ENCODE results near the gene COL13A1.
A peak's percentile ranks its signal among the peaks of the same experiment; 100 is the strongest.

The COL13A1 gene

GRCh38 chr10:69953851-69954250, 152.1 kb downstream of the COL13A1 start:
- DNase-seq = peak; percentile 77 to 84

GRCh38 chr10:69955211-69955805, 153.6 kb downstream of the COL13A1 start:
- no peak for DNase-seq

GRCh38 chr10:69955897-69956740, 154.4 kb downstream of the COL13A1 start:
- DNase-seq = no peak

- DNase-seq = peak; percentile 60 to 74
Observed at GRCh38 chr10:69956741-69957230, 155.1 kb downstream of the COL13A1 start.

GRCh38 chr10:69957241-69957885, 155.7 kb downstream of the COL13A1 start:
- DNase-seq = peak; percentile 63 to 70

- peak; percentile 66 to 76 for DNase-seq
Observed at GRCh38 chr10:69957886-69958555, 156.3 kb downstream of the COL13A1 start.

- DNase-seq = no peak
Observed at GRCh38 chr10:69958556-69958902, 156.8 kb downstream of the COL13A1 start.

GRCh38 chr10:69959911-69960310, 158.2 kb downstream of the COL13A1 start:
- DNase-seq = peak; percentile 92 to 94

GRCh38 chr10:69960606-69960987, 158.9 kb downstream of the COL13A1 start:
- DNase-seq = no peak

- peak; percentile 29 to 31 for DNase-seq
Observed at GRCh38 chr10:69960988-69961880, 159.5 kb downstream of the COL13A1 start.

GRCh38 chr10:69961881-69962745, 160.4 kb downstream of the COL13A1 start:
- DNase-seq = peak; percentile 46 to 60

GRCh38 chr10:69962746-69963135, 161.0 kb downstream of the COL13A1 start:
- no peak for DNase-seq

- no peak for DNase-seq
Observed at GRCh38 chr10:69963178-69963834, 161.6 kb downstream of the COL13A1 start.

- no peak for DNase-seq
Observed at GRCh38 chr10:69963835-69964710, 162.4 kb downstream of the COL13A1 start.

GRCh38 chr10:69965086-69965485, 163.4 kb downstream of the COL13A1 start:
- no peak for DNase-seq

GRCh38 chr10:69965919-69966662, 164.4 kb downstream of the COL13A1 start:
- no peak for DNase-seq

GRCh38 chr10:69968830-69969229, 167.1 kb downstream of the COL13A1 start:
- no peak for DNase-seq

GRCh38 chr10:69969977-69970376, 168.3 kb downstream of the COL13A1 start:
- no peak for DNase-seq

All from inflammatory macrophage (primary cell).